ENCODE data around the gene LRIG1. TPM values are rescaled to one million over a fixed set of nuclear protein-coding genes. Genes with fewer than 3 reads are reported as not detected.

The LRIG1 gene
- total and polyA plus RNA-seq, 2 of the 8 experiments (the other 6 are each of a cell fraction or from before 2014, with no cell fraction given), result 78.1 to 88.7 TPM

- Histone ChIP-seq H3K79me2 (ENCODE audit: control insufficient read depth in 1 of 2, insufficient read depth in 2 of 2, low read length in 2 of 2) (peaks cover 11 to 97% of the 10 kb centered on the region in 2 experiments), H2BK120ac (replicated peaks; ENCODE audit: low read depth, low read length) (no peak overlapping the region), H3K4me2 (ENCODE audit: insufficient read depth in 1 of 2, low read depth in 2 of 2, low read length in 2 of 2) (no peak overlapping the region), H3K27ac (ENCODE audit: low read depth, low read length) (no peak overlapping the region), H3K23ac (ENCODE audit: insufficient read length) (no peak overlapping the region), H2AFZ (ENCODE audit: low read length) (no peak overlapping the region), H3K4me3 (ENCODE audit: extremely low read depth in 1 of 4, insufficient read depth in 2 of 4, low read depth in 3 of 4, low read length in 4 of 4) (no peak overlapping the region), H4K20me1 (replicated peaks in 1 of 2; ENCODE audit: control insufficient read depth in 1 of 2, insufficient read depth in 2 of 2, low read length in 2 of 2) (peaks cover 27 to 30% of the 10 kb centered on the region in 2 experiments), H3K18ac (ENCODE audit: extremely low read depth, low read length) (peak overlapping the region; percentile 44; the same call in 1 of the 2 replicates), H3K56ac (replicated peaks; ENCODE audit: insufficient read length, low read depth, low read length) (no peak overlapping the region), H4K91ac (replicated peaks; ENCODE audit: insufficient read length, low read length) (no peak overlapping the region), H3K9ac (replicated peaks in 1 of 4; ENCODE audit: extremely low read depth in 1 of 4, low read depth in 3 of 4, low read length in 3 of 4) (no peak overlapping the region), H3K27me3 (replicated peaks in 1 of 4; ENCODE audit: control insufficient read depth in 3 of 4, extremely low read depth in 1 of 4, insufficient read depth in 3 of 4, low read length in 3 of 4) (no peaks in the 10 kb centered on the region), H3K14ac (ENCODE audit: insufficient read length) (no peak overlapping the region), H2BK20ac (ENCODE audit: low read length) (no peak overlapping the region), H2BK12ac (ENCODE audit: low read depth, low read length) (peak overlapping the region; percentile 40; the same call in 1 of the 2 replicates), H3K4ac (replicated peaks; ENCODE audit: insufficient read length, low read depth, low read length) (no peak overlapping the region), H4K8ac (ENCODE audit: extremely low read depth, insufficient read depth, low read length) (no peak overlapping the region), H2BK15ac (ENCODE audit: low read length) (no peak overlapping the region), H3K79me1 (ENCODE audit: low read depth, low read length) (peaks cover 36% of the 10 kb centered on the region), H2BK5ac (ENCODE audit: low read depth, low read length) (no peak overlapping the region), H2AK5ac (ENCODE audit: low read depth, low read length) (peak overlapping the region; percentile 34; the same call in 1 of the 2 replicates), H3K4me1 (replicated peaks in 1 of 4; ENCODE audit: control insufficient read depth in 3 of 4, insufficient read depth in 4 of 4, low read length in 3 of 4) (peaks cover 27 to 49% (median 32%) of the 10 kb centered on the region in 4 experiments), H3K23me2 (ENCODE audit: low read depth, low read length) (no peaks in the 10 kb centered on the region), H3K9me3 (ENCODE audit: insufficient read depth in 2 of 2, low read depth in 1 of 2, low read length in 1 of 2) (no peaks in the 10 kb centered on the region), H3K36me3 (ENCODE audit: control insufficient read depth in 2 of 4, insufficient read depth in 4 of 4, low read length in 3 of 4) (peaks cover 0 to 17% (median 3%) of the 10 kb centered on the region in 4 experiments; a peak in 4 of 8 replicates), H4K5ac (ENCODE audit: insufficient read length, low read depth, low read length) (no peak overlapping the region)
- POLR2A ChIA-PET (ENCODE audit: partially characterized antibody), result no interaction called here
- FAIRE-seq, result no peak
- DNase-seq (ENCODE audit: low read depth in 1 of 2, low spot score in 2 of 2), result no peak
- CTCF ChIA-PET (ENCODE audit: partially characterized antibody), result interaction anchor here (0.6 to 1.7 kb wide), 2 partner anchors 30 to 184 kb away, joined by 4 to 5 read pairs; no protein-coding TSS in a partner anchor
- WGBS, 2 experiments (ENCODE audit: extremely low coverage in 1 of 2, insufficient coverage in 1 of 2, insufficient read length in 1 of 2, insufficient replicate concordance in 2 of 2, low coverage in 1 of 2, low lambda C conversion rate in 2 of 2, missing lambda C conversion rate in 1 of 2), result 76% methylated on average over 7 of the region's 7 CpGs; no CpG with 5 or more reads in 1 of the 2 experiments
- TF ChIP-seq BRCA1 (IDR thresholded peaks at IDR 0.05; ENCODE audit: low read depth, low read length) (no peak), POLR2AphosphoS5 (IDR thresholded peaks at IDR 0.05; ENCODE audit: low read depth, low read length) (peak; percentile 66; the same call in 1 of the 2 replicates)
These were observed 63.4 kb downstream of the LRIG1 start for GRCh38 chr3:66437341-66437929.
